HG03280 (cell line): ENCODE data around the gene ONECUT3.

Source experiments
- ATAC-seq: cut with Tn5 transposase; IDR thresholded peaks from one replicate; pipeline ENCODE4 v1.9.1; 2021; ENCODE audit warnings: mild to moderate bottlenecking, moderate library complexity; ENCODE audit not compliant: unreplicated experiment

The ONECUT3 gene

DNA sequence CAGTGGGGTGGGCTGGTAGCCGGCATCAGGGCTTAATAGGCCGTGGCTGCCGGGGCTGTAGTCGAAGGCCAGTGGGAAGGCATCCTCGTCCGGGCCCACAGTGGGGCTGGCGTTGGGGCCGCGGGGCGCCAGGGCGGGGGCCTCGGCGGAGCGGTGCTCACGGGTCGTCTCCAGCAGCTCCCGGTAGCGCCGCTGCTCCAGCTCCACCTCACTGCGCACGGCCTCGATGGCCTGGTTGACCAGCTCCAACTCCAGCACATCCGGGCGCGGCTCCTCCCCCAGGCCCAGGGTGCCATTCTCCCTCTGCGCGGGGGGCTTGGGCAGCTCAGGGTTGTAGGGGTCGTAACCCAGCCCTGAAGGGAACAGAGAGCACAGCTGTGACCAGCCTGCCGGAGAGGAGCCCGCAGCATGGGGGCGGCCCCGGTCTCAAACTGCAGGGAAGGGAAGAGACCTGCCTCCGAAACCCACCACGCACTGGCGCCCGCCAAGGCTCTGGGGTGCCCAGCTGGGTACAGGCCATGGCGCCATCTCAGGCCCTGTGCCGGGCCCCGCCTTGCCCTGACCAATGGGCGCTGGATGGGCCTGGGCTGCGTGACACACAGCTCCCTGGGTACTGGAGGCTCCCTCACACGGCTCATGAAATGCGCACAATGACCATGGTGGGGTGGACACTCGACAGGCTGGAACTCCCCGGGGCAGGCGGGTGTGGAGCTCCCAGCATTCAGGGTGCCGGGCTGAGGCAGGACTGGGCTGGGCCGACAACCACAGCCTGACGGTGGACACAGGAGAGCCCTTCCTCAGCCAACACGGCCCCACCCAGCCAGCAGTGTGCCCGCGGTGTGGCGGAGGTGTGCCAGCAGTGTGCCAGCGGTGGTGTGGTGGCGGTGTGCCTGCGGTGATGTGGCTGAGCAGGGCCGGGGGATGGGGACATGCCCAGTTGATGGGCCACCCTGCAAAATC is 75.3 kb downstream of the ONECUT3 start:
- ATAC-seq, result no peak

DNA sequence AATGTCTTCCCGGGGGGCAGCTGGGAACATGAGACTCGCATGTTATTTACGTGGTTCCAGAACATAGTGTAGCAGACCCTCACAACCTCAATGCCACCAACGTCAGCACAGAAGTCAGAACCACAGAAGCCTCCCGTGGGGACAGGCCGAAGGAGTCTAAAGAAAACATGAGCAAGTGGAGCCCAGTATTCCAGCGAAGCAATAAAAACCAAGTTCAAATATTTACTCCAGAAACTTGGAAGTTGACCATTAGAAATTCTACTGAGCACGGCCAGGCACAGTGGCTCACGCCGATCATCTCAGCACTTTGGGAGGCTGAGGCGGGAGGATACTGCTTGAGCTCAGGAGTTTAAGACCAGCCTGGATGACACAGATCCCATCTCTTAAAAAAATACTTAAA is 76.7 kb downstream of the ONECUT3 start:
- no peak for ATAC-seq

DNA sequence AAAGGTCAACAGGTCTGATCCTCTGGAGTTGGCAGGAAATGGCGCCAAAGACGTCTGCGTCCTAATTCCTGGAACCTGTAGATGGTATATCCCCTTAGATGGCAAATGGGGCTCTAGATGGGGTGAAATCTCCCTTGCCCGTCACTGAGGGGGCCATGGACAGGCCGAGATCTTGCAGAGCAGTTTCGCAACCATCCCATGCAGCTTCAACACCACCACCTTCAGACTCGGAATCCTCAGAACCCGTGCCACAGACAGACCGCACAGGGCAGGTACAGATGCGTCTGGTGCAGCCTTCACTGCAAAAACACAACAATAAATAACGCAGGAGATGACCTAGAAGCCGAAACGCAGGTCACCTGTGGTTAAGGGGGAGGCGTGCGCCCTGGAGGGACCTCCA is 77.3 kb downstream of the ONECUT3 start:
- ATAC-seq, result no peak
